NCI-H1436 (cell line): Measurements from ENCODE around the gene B4GALT3.

Experiments used
- DNase-seq: peaks from one replicate; lab custom pipeline; 2025; lab: John Stamatoyannopoulos, UW

The B4GALT3 gene

DNA sequence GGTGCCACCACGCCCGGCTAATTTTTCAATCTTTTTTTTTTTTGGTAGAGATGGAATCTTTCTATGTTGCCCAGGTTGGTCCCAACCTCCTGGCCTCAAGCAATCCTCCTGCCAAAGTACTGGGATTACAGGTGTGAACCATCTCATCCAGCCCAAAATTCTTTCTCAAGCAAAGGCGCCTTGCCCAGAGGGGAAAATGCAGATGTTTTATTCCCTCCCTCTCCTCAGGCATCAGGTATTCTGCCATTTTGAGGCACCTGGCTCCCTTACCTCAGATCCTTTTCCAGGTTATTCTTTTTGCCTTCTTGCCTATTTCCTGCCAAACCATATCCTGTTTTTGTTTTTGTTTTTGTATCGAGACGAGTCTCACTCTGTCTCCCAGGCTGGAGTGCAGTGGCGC is 11.1 kb upstream of the B4GALT3 start:
- DNase-seq = no peak

DNA sequence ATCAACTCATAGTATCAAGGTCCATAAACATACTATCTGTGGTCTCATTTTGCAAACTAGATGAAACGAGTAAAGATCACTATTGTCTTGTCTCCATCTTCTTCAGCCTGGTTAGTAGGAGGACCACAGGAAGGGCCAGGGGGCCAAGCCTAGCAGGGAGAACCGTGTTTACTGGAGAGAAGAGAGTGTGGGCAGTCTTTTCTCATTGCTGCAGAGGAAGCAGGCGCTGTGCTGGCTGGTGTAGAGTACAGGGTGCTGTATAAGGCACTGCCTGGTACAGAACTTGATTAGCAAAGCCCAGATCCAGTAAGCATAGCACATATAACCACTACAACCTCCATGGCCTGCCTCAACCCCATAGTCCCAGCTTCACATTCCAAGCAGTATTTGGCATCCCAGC is 10.0 kb upstream of the B4GALT3 start:
- no peak for DNase-seq

DNA sequence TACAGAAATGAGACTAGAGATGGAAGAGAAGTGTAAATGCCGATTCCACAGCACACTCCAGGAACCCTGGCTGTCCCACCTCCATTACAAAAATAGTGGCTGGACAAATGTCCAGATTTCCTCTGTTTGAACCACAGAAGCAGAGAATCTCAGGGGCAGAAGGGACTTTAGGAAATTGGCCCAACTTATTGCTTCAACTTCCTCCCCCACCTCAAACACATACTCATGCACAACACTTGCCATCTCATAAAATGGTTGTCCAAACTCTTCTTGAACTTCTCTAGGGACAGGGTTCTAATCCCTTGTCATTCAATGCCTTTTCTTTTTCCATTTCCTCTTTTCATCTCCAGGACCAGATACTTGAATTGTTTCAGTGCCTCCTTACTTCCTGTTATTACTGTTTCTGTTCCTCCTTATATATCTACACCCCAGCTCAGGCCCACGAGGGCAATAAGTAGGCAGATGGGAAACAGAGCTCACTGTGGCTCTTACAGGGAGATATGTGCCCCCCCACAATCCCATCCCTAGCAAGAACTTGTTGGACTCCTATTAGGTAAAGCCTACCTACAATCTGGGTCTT is 8.5 kb upstream of the B4GALT3 start:
- DNase-seq = no peak

DNA sequence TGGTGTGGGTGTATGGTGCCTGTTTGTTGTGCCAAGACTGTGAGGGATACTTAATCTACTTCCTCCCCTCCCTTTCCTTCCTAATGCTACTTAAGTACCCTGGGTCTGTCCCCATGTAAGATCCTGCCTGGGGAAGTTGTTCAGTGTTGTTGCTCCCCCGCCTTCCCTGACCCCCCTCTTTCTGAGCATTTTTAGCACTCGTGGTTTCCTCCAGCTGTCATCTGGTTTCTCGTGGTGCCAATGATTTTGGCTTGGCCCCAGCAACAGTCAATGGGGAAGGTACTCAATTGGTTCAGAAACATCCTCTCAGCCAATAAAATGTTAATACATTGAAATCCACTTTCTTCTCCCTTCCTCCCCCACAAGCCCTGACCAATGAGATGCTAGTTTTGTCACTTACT is 8.0 kb upstream of the B4GALT3 start:
- DNase-seq = no peak

DNA sequence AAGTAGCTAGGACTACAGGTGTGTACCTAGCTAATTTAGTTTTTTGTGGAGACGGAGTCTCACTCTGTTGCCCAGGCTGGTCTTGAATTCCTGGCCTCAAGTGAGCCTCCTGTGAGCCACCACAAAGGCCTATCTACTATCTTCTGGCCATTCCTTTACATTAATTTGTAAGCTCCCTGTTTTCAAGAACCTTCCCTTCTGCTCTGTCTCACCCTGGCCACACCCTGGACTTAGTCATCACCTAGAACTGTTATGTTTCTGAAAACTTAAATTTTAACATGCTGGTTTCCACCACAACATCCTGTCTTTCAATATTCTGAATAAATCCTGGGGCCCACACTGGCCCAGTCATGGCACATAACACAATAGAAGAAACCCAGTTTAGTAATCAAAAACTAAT is 4.9 kb upstream of the B4GALT3 start:
- DNase-seq = no peak

DNA sequence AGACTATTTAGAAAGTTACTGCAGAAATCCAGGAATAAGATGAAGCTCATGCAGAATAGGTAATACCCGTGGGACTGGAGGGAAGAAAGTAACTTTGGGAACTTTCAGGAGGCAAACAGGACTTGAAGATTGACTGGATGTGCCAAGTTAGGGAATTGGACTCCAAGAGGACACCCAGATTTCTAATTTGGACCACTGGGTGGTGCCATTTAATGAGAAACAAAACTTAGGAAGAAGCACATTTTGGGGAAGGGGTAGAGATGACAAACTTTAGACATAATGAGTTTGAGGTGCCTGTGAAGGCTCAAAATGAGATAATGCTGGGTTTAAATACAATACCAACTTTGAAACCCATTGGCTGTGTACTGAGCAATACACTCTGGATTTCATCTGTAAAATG is 3.3 kb upstream of the B4GALT3 start:
- no peak for DNase-seq

DNA sequence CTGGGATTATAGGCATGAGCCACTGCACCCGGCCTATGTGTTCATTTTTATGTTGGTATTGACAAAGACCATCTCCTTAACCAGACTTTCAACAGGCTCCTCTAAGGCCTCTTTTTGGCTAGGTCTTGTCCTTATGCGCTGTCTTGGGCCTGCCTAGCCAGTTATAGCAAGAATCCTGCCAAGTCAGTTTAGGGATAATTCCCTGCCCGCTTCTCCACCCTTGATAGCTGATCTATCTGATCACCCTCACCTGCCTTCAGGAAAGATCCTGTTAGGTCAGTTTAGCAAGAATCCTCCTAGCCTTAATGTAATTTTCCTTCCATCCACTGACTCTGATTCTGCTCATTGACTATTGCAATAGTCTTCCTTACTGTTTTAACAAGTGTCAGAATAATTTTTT is 2.4 kb upstream of the B4GALT3 start:
- DNase-seq = no peak

DNA sequence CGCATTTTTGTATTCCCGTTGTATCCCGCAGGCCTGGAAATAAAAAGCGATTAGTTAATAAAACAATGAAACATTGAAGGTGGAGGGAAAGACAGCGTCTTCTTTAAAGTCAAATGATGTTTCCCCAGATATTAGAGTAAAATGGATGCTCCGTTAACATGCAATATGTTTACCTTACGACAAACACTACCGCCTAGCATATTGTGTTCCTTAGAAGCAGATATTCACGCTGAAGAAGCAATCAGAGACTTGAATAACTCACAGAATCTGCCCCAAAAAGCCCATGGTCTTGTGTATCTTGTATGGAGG is 583 bp upstream of the B4GALT3 start:
- DNase-seq = no peak

DNA sequence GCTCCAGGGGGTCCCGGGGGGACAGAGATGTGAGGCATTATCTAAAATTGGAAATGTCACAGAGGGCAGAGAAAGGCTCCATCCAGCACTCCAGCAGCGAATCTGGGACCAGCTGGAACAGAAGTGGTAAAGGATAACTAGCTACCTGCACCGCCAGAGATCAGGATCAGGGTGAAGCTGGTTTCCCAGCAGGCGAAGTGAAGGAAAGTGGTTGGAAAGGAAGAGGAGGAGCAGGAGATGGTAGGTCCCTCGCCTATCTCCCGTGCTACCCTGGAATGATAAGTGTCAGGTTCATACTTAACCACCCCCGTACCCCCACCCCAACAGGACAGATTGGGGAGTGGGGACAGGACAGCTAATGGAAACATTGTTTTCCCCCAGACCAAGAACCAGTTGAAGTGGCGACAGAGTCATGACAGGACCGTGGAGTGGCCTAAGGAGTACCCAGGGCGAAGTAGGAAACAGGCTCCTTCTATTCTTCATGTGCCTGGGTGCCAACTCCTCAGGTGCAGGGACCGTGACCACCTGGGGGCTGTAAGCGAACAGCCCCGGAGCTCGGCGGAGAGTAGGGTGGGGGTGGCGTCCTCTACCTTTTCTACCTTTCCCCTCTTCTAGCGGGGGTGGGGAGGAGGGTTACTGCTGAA is 717 bp downstream of the B4GALT3 start:
- no peak for DNase-seq

DNA sequence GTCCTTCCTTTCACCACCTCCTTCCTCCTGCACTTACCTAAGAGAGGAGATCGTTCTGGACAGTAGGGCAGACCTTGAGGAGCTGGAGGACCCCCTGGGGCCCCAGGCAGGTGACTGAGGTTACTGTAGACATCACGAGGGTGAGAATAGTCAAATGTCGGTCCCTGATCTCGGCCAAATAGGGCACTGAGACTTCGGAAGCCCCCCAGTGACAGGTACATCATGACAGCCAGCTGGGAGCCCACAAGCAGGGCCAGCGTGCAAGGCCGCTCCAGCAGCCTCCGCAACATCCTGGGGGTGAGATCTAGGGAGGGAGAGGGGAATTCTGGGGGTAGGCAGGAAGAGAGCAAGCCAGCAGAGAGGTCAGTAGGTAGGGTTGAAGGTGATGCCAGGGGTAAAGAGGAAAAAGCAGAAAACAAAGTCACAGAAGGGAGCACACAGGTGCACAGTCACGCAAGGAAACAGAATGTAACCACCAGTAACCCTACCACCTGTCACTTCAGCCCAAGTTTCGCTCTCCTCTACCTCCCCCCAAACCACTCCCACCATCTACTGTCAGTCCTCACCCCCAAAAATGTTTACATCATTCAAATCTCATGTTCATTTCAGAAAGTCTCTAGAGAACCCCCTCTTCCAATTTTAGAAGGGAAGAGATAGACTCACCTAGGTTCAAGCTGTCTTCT is 1.4 kb downstream of the B4GALT3 start:
- no peak for DNase-seq

DNA sequence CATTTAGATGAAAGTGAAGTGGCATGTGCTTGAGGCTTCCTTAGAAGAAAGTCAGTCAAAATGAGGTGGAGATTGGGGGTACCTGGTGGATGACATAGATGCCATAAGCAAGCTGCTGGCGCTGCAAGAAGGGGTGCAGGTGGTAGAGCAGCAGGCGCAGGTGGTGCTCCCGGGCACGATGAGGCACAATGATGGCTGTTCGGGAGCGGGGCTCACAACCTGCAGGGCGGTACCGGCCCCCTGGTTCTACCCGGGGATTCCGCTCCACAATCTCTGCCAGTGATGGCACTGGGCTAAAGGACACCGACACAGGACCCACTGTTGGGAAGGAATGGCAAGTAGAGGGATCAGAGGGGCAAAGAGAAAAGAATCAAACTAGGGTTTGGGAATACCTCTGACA is 2.4 kb downstream of the B4GALT3 start:
- DNase-seq = no peak

DNA sequence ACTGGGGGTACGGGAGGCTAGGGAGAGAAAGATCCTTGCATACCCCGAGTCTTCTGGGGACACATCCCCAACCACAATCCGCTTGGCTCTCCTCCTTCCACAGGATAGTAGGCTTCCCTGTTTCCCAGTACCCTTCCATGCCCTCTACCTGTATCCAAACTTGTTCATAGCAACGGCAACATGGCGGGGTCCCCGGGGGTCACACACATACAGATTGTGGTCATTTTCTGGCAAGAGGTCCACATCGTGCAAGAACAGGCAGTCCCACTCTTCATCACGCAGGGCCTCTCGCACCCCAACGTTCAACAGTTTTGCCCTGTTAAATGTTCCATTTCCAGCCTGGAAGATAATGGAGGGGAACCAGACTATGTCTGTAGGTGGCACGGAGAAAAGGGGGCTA is 3.6 kb downstream of the B4GALT3 start:
- no peak for DNase-seq

DNA sequence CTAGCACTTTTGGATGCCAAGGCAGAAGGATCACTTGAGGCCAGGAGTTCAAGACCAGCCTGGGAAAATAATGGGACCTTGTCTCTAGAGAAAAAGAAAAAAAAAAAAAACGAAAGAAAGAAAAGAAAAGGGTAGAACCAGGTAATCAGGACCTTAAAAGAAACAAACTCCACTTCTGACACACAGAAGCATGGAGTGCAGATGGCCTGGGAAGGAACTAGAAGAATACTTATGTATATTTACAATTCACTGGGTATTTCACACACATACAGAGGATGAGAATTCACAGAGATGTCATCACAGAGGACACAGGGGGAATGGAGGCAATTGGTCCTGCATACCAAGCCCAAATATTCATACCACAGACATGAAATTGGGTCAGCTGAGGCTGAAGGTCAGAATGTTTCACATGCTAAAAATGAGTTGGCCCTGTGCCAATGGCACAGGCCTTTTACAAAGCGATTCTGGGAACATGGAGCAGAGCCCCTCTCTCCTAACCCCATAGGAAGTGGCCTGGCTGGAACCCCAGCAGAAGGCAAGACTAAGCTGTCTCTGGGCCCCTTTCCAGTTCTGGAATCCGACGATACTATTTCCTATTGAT is 4.4 kb downstream of the B4GALT3 start:
- no peak for DNase-seq

DNA sequence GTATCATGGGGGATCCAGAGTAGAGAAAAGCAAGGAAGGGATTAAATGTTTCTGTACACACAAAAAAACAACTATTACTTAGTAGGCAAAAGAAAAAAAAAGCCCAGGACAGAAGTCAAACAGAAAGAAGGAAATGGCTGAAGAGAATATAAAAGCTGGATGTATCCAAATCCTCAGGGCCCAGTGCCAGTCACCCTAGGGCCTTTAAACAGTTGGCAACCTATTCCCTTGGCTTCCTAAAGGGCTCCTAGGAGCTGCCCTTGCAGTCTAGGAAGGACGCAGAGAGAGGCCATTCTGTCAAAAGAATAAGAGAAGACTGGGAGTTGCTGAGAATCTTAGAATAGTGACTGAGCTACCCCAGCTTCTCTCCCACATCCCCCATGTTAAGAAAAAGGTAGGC is 5.0 kb downstream of the B4GALT3 start:
- DNase-seq = no peak

DNA sequence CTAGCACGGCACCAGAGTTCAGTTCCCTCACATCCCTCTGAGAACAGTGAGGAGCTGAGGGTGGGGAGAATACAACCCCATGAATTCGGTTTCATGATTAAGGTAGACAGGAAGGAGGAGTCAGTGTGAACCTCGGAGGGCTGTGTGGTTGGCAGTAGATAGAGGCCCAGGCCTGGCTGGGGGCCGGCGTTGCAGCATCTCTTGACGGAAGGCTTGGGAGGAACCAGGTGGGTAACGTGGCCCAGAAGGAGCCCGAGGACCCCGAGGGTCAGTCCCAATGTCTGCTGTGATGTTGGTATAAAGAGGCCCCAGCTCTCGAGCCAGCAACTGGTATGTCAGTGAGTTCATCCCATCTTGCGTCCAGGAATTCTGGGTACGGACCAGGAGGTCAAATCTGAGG is 5.6 kb downstream of the B4GALT3 start:
- DNase-seq = no peak

DNA sequence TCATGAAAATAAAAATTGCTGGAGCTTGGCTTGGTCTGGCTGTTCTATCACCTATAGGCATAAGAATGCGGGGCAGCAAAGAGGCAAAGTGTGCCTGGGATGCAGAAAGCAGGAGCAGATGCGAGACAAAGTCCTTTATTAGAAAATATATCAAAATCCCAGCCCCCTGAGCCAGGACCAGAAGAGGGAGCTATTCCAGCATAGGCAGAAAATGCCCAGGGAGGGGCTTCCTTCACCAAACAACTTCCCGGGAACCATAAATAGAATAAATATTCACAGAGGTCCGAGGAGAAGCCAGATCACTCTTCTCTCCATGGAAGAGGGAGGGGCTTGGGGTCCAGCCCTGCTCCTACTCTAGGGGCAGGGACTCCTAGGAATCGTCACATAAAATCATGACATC is 6.1 kb downstream of the B4GALT3 start:
- no peak for DNase-seq

DNA sequence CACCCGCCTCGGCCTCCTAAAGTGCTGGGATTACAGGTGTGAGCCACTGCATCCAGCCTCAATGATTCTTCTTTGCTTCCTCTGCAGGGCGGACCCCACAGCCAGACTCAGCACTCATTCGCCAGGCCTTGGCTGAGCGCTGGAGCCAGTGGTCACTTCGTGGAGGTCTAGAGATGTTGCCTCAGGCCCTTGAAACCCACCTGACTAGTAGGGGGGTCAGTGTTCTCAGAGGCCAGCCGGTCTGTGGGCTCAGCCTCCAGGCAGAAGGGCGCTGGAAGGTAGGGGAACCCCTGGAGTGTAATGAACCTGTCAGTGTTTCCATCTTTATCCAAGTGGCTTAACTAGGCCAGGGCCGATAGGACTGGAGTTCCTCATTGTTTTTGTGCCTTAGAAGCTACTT is 8.4 kb downstream of the B4GALT3 start:
- no peak for DNase-seq

DNA sequence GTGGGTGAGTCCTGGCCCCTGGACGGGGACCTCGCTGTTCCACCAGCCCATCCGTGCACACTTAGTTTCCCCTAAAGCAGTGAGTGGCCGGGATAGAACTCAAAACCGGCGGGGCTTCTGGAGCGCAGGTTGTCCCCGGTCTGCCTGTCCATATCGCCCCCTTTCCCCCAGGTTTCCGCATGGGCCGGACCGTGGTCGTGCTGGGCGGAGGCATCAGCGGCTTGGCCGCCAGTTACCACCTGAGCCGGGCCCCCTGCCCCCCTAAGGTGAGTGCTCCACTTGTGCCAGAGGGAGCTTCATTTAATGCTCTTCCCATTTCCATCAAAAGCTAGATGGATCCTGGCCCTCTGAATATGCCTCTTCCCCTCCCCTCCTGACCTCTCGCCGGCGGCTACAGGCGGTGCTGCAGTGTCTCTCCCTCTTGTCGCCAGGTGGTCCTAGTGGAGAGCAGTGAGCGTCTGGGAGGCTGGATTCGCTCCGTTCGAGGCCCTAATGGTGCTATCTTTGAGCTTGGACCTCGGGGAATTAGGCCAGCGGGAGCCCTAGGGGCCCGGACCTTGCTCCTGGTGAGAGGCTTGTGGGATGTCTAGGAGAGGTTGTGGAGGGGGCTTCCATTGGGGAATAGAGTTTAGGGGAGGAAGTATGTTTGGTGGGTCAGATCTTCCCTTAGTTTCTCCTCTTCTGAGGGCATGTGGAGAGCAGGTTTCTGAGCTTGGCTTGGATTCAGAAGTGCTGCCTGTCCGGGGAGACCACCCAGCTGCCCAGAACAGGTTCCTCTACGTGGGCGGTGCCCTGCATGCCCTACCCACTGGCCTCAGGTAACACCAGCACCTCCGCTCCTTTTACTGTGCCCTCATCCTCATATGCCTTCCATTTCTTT is 10.4 kb downstream of the B4GALT3 start:
- no peak for DNase-seq

DNA sequence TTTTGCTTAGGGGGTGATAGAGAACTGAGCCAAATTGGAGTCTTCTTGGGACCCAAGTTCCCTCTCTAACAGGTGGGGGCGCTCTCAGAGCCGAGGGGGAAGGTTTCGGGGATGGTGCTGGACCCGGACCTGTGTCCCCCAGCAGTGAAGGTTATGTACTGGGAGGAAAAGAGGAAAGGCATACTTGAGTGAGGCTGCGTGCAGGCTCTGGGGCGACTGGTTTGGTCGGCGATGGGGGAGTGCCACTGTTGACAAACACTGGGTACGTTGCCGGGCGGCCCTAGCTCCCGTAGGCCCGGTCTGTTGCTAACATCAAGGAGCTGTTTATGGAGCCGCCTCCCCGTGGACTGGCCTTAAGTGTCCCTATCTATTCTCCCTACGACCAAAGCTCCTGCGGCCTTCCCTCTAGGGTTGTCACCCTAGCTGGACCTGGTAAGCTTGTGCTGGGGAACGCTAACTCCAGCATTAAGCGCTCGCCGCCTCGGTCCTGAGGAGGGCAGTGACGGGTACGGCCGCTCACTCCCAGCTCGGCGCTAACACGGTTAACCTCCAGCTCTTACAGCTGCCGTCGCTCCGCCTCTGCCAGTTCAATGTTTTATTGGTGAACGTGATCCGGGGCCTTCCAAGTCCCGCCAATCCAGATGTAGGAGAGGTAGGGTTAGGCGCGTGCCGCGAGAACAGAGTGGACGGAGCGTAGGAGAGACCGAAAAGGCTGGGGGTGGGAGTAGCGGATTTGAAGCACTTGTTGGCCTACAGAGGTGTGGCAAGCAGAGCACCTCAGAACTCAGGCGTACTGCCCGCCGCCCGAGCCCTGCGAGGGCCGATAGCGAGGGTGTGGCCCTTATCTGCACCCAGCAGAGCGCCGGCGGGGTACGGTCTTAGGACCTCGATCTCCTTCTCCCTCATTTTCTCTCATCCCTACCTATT is 11.3 kb downstream of the B4GALT3 start, which contains the start of gene PPOX:
PPOX (plus strand) TSS at position 685 of the 927 bp plus-strand sequence. CDS start 422 bp downstream, outside the sequence.
- DNase-seq = peak; percentile 90

DNA sequence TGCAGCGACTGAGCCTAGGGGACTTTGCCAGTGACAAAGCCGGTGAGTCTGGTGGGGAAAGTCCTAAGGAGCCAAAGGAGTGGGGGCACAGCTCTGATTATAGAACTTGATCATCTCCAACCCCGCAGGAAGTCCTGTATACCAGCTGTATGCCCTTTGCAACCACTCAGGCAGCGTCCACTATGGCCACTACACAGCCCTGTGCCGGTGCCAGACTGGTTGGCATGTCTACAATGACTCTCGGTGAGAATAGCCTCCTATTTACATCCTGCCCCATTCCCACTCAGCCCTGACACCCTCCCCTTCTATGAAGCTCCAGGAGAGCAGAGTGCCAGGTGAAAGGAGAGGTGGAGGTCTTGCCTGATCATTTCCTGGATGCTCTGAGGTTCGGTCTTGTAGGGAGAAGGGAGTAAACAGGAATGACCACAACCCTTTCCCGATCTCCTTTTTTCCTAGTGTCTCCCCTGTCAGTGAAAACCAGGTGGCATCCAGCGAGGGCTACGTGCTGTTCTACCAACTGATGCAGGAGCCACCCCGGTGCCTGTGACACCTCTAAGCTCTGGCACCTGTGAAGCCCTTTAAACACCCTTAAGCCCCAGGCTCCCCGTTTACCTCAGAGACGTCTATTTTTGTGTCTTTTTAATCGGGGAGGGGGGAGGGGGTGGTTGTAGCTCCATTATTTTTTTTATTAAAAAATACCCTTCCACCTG is 12.3 kb downstream of the B4GALT3 start:
- DNase-seq = no peak

DNA sequence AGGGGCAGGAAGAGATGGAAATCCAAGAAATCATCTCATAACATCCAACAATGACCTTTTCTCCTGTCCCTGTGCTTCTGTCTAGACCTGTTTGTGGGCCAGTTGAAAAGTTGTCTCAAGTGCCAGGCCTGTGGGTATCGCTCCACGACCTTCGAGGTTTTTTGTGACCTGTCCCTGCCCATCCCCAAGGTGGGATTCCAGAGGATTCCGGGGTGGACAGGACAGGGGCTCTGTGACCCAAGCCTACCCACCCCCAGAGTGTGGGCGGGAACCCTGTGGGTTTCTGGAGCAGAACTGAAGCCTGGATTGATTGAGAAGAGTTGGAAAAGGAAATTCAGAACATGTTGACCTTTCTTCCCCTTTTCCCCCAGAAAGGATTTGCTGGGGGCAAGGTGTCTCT is 13.5 kb downstream of the B4GALT3 start:
- DNase-seq = no peak
